Spleen (tissue), 11 donors: ENCODE data around the gene WDFY2. TPM values are rescaled to one million over a fixed set of nuclear protein-coding genes. Genes with fewer than 3 reads are reported as not detected.

Experiments used
- DNase-seq: peaks from one replicate; pipeline ENCODE4 v3.0.0-alpha.2; 2020
- H3K27ac ChIP-seq, 8 donors: fragments of 200-600 bp; sonication (generic) in 7 of 8; 1 replicate in 4 of 8; 2 replicates in 4 of 8; pipeline versions ENCODE4 v1.5.0 to v1.8.0; 2016 to 2021; ENCODE audit warnings: inconsistent platforms in 4 of 8, mild to moderate bottlenecking in 4 of 8, moderate library complexity in 1 of 8
- H3K27me3 ChIP-seq, 7 donors: fragments of 200-600 bp; sonication (generic) in 6 of 7; replicated peaks in 1 of 7; 1 replicate in 4 of 7; 2 replicates in 3 of 7; pipeline versions ENCODE4 v1.5.0 to v1.8.0; 2016 to 2021; ENCODE audit warnings: inconsistent platforms in 3 of 7, mild to moderate bottlenecking in 1 of 7
- H3K36me3 ChIP-seq, 6 donors: fragments of 200-600 bp; sonication (generic) in 5 of 6; 1 replicate in 4 of 6; 2 replicates in 2 of 6; pipeline versions ENCODE4 v1.5.0 to v1.8.0; 2016 to 2021; ENCODE audit warnings: inconsistent platforms in 2 of 6
- H3K4me1 ChIP-seq, 6 donors: fragments of 200-600 bp; sonication (generic) in 5 of 6; 1 replicate in 3 of 6; 2 replicates in 3 of 6; pipeline versions ENCODE4 v1.5.0 to v1.8.0; 2016 to 2021; ENCODE audit warnings: inconsistent platforms in 3 of 6
- H3K4me3 ChIP-seq, 8 donors: fragments of 200-600 bp; sonication (generic) in 7 of 8; 1 replicate in 4 of 8; 2 replicates in 4 of 8; pipeline versions ENCODE4 v1.5.0 to v1.8.0; 2016 to 2021; ENCODE audit warnings: inconsistent platforms in 4 of 8, mild to moderate bottlenecking in 4 of 8, moderate library complexity in 2 of 8
- H3K9me3 ChIP-seq, 8 donors: fragments of 200-600 bp; sonication (generic) in 7 of 8; 1 replicate in 4 of 8; 2 replicates in 4 of 8; pipeline versions ENCODE4 v1.5.0 to v1.8.0; 2016 to 2021; ENCODE audit warnings: inconsistent platforms in 4 of 8
- CTCF ChIP-seq, 11 experiments: fragments of 200-600 bp in 7 of 11; fragments of 450-650 bp in 4 of 11; sonication (generic) in 4 of 11; IDR thresholded peaks in 8 of 11; conservative IDR thresholded peaks in 3 of 11; 1 replicate in 7 of 11; 2 replicates in 4 of 11; pipeline versions ENCODE4 v1.4.0 to v1.8.0; 2016 to 2021; ENCODE audit warnings: antibody characterized with exemption in 11 of 11, inconsistent platforms in 4 of 11, mild to moderate bottlenecking in 1 of 11
- POLR2A ChIP-seq, 3 donors: fragments of 450-650 bp; IDR thresholded peaks; one replicate each; pipeline ENCODE4 v1.5.1; 2017; ENCODE audit warnings: antibody characterized with exemption in 3 of 3, mild to moderate bottlenecking in 1 of 3
- POLR2AphosphoS5 ChIP-seq, 3 donors: sonication (generic); formaldehyde crosslinking; IDR thresholded peaks; one replicate each; pipeline ENCODE4 v1.5.1; 2017; ENCODE audit warnings: antibody characterized with exemption in 3 of 3
- WGBS, 5 donors: extraction: QIAGEN DNeasy Blood & Tissue Kit in 3 of 5; methylation state at CpG; one replicate each; pipeline versions ENCODE4 v1.1.5 to v1.1.7; 2013 to 2018; 5-methylcytosine and 5-hydroxymethylcytosine counted together
- intact Hi-C: fragments of 100-400 bp; cut with DNase I; formaldehyde crosslinking; loops from one replicate; pipeline ENCODE4 v1.15.0; 2023; ENCODE audit warnings: low total_unique reads
- polyA plus RNA-seq, 3 donors: library from polyadenylated mRNA; stranded (reverse); fragments of 200-250 nt; gene quantifications; one replicate each; pipeline ENCODE4 v1.2.1, GENCODE V29; 2013
- total RNA-seq, 7 donors: library from RNA; depleted of rRNA in 3 of 7; stranded (reverse); fragments of >200 nt in 3 of 7; fragmentation: NEBNext Ultra II Directional in 4 of 7; extraction: Animal tissue kit (Norgen Biotek cat#: 25700) in 4 of 7; gene quantifications; one replicate each; pipeline versions ENCODE4 v1.1.0 to v1.2.1, GENCODE V29; 2016 to 2021
- donor health status: healthy with polysubstance abuse.
- donor health status: DM: no; HTN: no; CAD: no; lungs with moderate emphysema.
- donor health status: DM: no; HTN: no; CAD: no.
- donor health status: Bipolar disorder and iron deficiency.
- donor health status: healthy.
- donor health status: DM: no; HTN: no; CAD: no.
- donor health status: DM: yes; HTN: yes; CAD: no.

Gene WDFY2
- total and polyA plus RNA-seq, 10 donors, result 3.0 to 32.2 (median 24.9) TPM

- Histone ChIP-seq H3K4me3 (no peak overlapping the region), H3K36me3 (peaks cover 0 to 46% (median 1%) of the 10 kb centered on the region in 6 donors), H3K27me3 (no peaks in the 10 kb centered on the region), H3K4me1 (peaks cover 0 to 4% (median 0%) of the 10 kb centered on the region in 6 donors), H3K9me3 (no peaks in the 10 kb centered on the region), H3K27ac (no peak overlapping the region)
- 95 to 96% (median 95%) methylated on average over 3 of the region's 3 CpGs for WGBS, 5 donors
- intact Hi-C loops, result no loop called here
- no peak for DNase-seq
- no peak for TF ChIP-seq POLR2AphosphoS5 (IDR thresholded peaks at IDR 0.05)
- no peak for TF ChIP-seq POLR2A (IDR thresholded peaks at IDR 0.05)
- no peak for TF ChIP-seq CTCF (IDR thresholded peaks at IDR 0.05 in 8 of 11, conservative IDR thresholded peaks at IDR 0.05 in 3 of 11)
These were observed 95.4 kb downstream of the WDFY2 start for GRCh38 chr13:51679616-51680015.

- no peak overlapping the region for H3K4me3 ChIP-seq
- no peak overlapping the region for H3K27ac ChIP-seq
- no peaks in the 10 kb centered on the region for H3K9me3 ChIP-seq
- H3K4me1 ChIP-seq, result no peaks in the 10 kb centered on the region
- no peaks in the 10 kb centered on the region for H3K27me3 ChIP-seq
- TF ChIP-seq POLR2A (IDR thresholded peaks at IDR 0.05), result no peak
- no peak for TF ChIP-seq POLR2AphosphoS5 (IDR thresholded peaks at IDR 0.05)
- TF ChIP-seq CTCF (IDR thresholded peaks at IDR 0.05 in 8 of 11, conservative IDR thresholded peaks at IDR 0.05 in 3 of 11), result no peak
- intact Hi-C loops, result no loop called here
- 87 to 94% (median 93%) methylated on average over 6 of the region's 6 CpGs for WGBS, 5 donors
- H3K36me3 ChIP-seq, result peaks cover 0 to 34% (median 1%) of the 10 kb centered on the region in 6 donors
- no peak for DNase-seq
These were observed 96.9 kb downstream of the WDFY2 start for GRCh38 chr13:51681037-51681678.

- no peaks in the 10 kb centered on the region for H3K27me3 ChIP-seq
These were observed 98.4 kb downstream of the WDFY2 start for GRCh38 chr13:51682686-51683085.

More at GRCh38 chr13:51682686-51683085, 98.4 kb downstream of the WDFY2 start:
- 92 to 98% (median 94%) methylated on average over 1 of the region's 1 CpG for WGBS, 5 donors
- intact Hi-C loops, result no loop called here
- H3K36me3 ChIP-seq, result peaks cover 0 to 31% (median 1%) of the 10 kb centered on the region in 6 donors
- no peaks in the 10 kb centered on the region for H3K9me3 ChIP-seq
- no peak for TF ChIP-seq CTCF (IDR thresholded peaks at IDR 0.05 in 8 of 11, conservative IDR thresholded peaks at IDR 0.05 in 3 of 11)
- no peak for TF ChIP-seq POLR2A (IDR thresholded peaks at IDR 0.05)
- no peak for TF ChIP-seq POLR2AphosphoS5 (IDR thresholded peaks at IDR 0.05)
- H3K4me3 ChIP-seq, result no peak overlapping the region
- DNase-seq, result no peak
- H3K27ac ChIP-seq, result no peak overlapping the region
- no peaks in the 10 kb centered on the region for H3K4me1 ChIP-seq
